HepG2 (cell line): ENCODE data around the gene POLR1H. TPM values are rescaled to one million over a fixed set of nuclear protein-coding genes. Genes with fewer than 3 reads are reported as not detected.

ENCODE experiments used
- ATAC-seq: fragments of 200-7000 bp; cut with Tn5 transposase; 3 replicates; pipeline ENCODE4 v1.9.1; 2020; ENCODE audit warnings: mild to moderate bottlenecking, moderate library complexity
- BruUV-seq: library from RNA; stranded (reverse); fragments of 400-500 nt; replicated peaks from 2 replicates; lab custom pipeline; 2021; lab: Mats Ljungman, UMichigan
- CTCF ChIA-PET: fragments of 300-600 bp; formaldehyde crosslinking; extraction: SDS; loops from one replicate; lab custom pipeline; 2021; ENCODE audit warnings: low total read pairs, inconsistent platforms, low intra/inter-chr PET ratio; lab: Yijun Ruan, JAX
- POLR2A ChIA-PET: fragments of 350-600 bp; sonication (Branson Sonifier 250); formaldehyde crosslinking; loops from one replicate; lab custom pipeline; 2020; ENCODE audit warnings: antibody characterized with exemption, inconsistent platforms; lab: Yijun Ruan, JAX
- DNase-seq: peaks from one replicate; pipeline ENCODE4 v3.0.0-alpha.2; 2015; ENCODE audit warnings: low spot score
- FAIRE-seq: peaks from 3 replicates; lab custom pipeline; 2011; peaks lifted over from hg19 to GRCh38; lab: Jason Lieb, UNC
- H2AFZ ChIP-seq: one replicate; pipeline ENCODE4 v1.6.1; 2011; ENCODE audit warnings: low read length, inconsistent platforms
- H3K27ac ChIP-seq: fragments of 300-600 bp; 3 replicates; pipeline ENCODE4 v1.8.0; 2011; ENCODE audit warnings: mixed run types, mild to moderate bottlenecking, mixed read lengths, low read length, inconsistent platforms; ENCODE audit not compliant: insufficient read depth; ENCODE audit errors: extremely low read length
- H3K27me3 ChIP-seq, 2 experiments: fragments of 200-600 bp in 1 of 2; 2 replicates in 1 of 2; 3 replicates in 1 of 2; pipeline versions ENCODE4 v1.6.0 to v1.8.0; 2011; ENCODE audit warnings: low read length in 2 of 2, mild to moderate bottlenecking in 2 of 2, moderate library complexity in 2 of 2, inconsistent platforms in 1 of 2; ENCODE audit not compliant: insufficient read depth in 2 of 2, control insufficient read depth in 1 of 2
- H3K36me3 ChIP-seq, 2 experiments: fragments of 200-600 bp in 1 of 2; replicated peaks in 1 of 2; 2 replicates in 1 of 2; 3 replicates in 1 of 2; pipeline versions ENCODE4 v1.5.1 to v1.8.0; 2011; ENCODE audit warnings: low read length in 2 of 2, inconsistent platforms in 1 of 2; ENCODE audit not compliant: insufficient read depth in 2 of 2, control insufficient read depth in 1 of 2
- H3K4me1 ChIP-seq: 2 replicates; pipeline ENCODE4 v1.5.1; 2012; ENCODE audit warnings: low read length, inconsistent platforms; ENCODE audit not compliant: insufficient read depth
- H3K4me2 ChIP-seq: 2 replicates; pipeline ENCODE4 v1.6.0; 2011; ENCODE audit warnings: low read depth, low read length, inconsistent platforms
- H3K4me3 ChIP-seq, 3 experiments: fragments of 200-600 bp in 1 of 3; sonication (generic), shearing (Covaris generic) in 1 of 3; replicated peaks in 1 of 3; 2 replicates each; pipeline ENCODE4 v1.5.1; 2011 to 2016; ENCODE audit warnings: low read length in 3 of 3, inconsistent platforms in 2 of 3, low read depth in 2 of 3, mild to moderate bottlenecking in 2 of 3, control low read depth in 1 of 3, mixed read lengths in 1 of 3; ENCODE audit not compliant: insufficient read depth in 1 of 3
- H3K79me2 ChIP-seq: one replicate; pipeline ENCODE4 v1.6.1; 2011; ENCODE audit warnings: low read length, inconsistent platforms; ENCODE audit not compliant: insufficient read depth
- H3K9ac ChIP-seq: 2 replicates; pipeline ENCODE4 v1.6.0; 2011; ENCODE audit warnings: mild to moderate bottlenecking, low read depth, low read length, inconsistent platforms; ENCODE audit not compliant: insufficient read depth
- H3K9me3 ChIP-seq: 2 replicates; pipeline ENCODE4 v1.5.1; 2012; ENCODE audit warnings: mild to moderate bottlenecking, low read length
- H4K20me1 ChIP-seq: 2 replicates; pipeline ENCODE4 v1.6.0; 2011; ENCODE audit warnings: inconsistent platforms, mild to moderate bottlenecking, low read length, moderate library complexity; ENCODE audit not compliant: insufficient read depth
- AGO2 ChIP-seq: fragments of 200-400 bp; formaldehyde crosslinking; optimal IDR thresholded peaks from 2 replicates; pipeline ENCODE3; 2017; ENCODE audit warnings: mild to moderate bottlenecking, low read depth, low read length, moderate library complexity
- IKZF5 ChIP-seq: IDR thresholded peaks from 2 replicates; pipeline ENCODE4 v1.6.1; 2018; ENCODE audit warnings: missing genetic modification reagents, mild to moderate bottlenecking, missing compliant biosample characterization
- KIAA2018 ChIP-seq: sonication (generic); formaldehyde crosslinking; IDR thresholded peaks from 2 replicates; pipeline ENCODE4 v1.5.0; 2020; ENCODE audit warnings: mild to moderate bottlenecking, missing genetic modification reagents, borderline replicate concordance
- MYC ChIP-seq: sonication (generic); formaldehyde crosslinking; IDR thresholded peaks from 2 replicates; pipeline ENCODE4 v1.9.0; 2021; ENCODE audit warnings: missing genetic modification reagents, borderline replicate concordance
- PRDM4 ChIP-seq: sonication (generic); formaldehyde crosslinking; IDR thresholded peaks from 2 replicates; pipeline ENCODE4 v1.9.0; 2021; ENCODE audit warnings: missing genetic modification reagents, borderline replicate concordance
- RAD21 ChIP-seq: fragments of 450-650 bp; formaldehyde crosslinking; IDR thresholded peaks from 2 replicates; pipeline ENCODE4 v1.5.0; 2020; ENCODE audit warnings: mild to moderate bottlenecking
- RBFOX2 ChIP-seq: fragments of 200-400 bp; formaldehyde crosslinking; IDR thresholded peaks from 2 replicates; pipeline ENCODE4 v1.6.1; 2017; ENCODE audit warnings: low read depth, mild to moderate bottlenecking, low read length
- SRF ChIP-seq: IDR thresholded peaks from 2 replicates; pipeline ENCODE4 v1.6.1; 2011; ENCODE audit warnings: mild to moderate bottlenecking, low read depth, low read length, moderate library complexity
- ZNF138 ChIP-seq: sonication (generic); formaldehyde crosslinking; IDR thresholded peaks from 2 replicates; pipeline ENCODE4 v1.5.0; 2020; ENCODE audit warnings: mild to moderate bottlenecking, low read depth, missing genetic modification reagents
- ZNF639 ChIP-seq: conservative IDR thresholded peaks from 2 replicates; pipeline ENCODE4 v1.6.1; 2018; ENCODE audit warnings: missing genetic modification reagents
- WGBS: methylation state at CpG from one replicate; pipeline ENCODE4 v1.1.6; 2017; ENCODE audit warnings: low lambda C conversion rate; 5-methylcytosine and 5-hydroxymethylcytosine counted together
- in situ Hi-C: cut with HindIII; loops from 2 replicates; pipeline ENCODE4 v1.10.0; 2017; ENCODE audit warnings: low pct_unique_long_range_greater_than_20kb; ENCODE audit not compliant: extremely low pct_ligation_motif_present
- intact Hi-C: fragments of 100-400 bp; cut with micrococcal nuclease; formaldehyde crosslinking; loops from one replicate; pipeline ENCODE4 v1.10.0; 2022; ENCODE audit not compliant: unreplicated experiment
- polyA plus RNA-seq, 8 experiments: library from polyadenylated mRNA; depleted of rRNA in 3 of 8; stranded (reverse) in 7 of 8; unstranded in 1 of 8; fragments of >200 nt; fragmentation: Illumina TruSeq in 4 of 8; extraction: Trizol in 4 of 8; gene quantifications; 2 replicates each; pipeline versions ENCODE4 v1.2.1 to v1.2.3, GENCODE V29; 2011 to 2016; ENCODE audit warnings: low read depth in 4 of 8, missing spikeins in 1 of 8, mixed read lengths in 1 of 8; ENCODE audit not compliant: insufficient read depth in 1 of 8
- total RNA-seq, 5 experiments: library from RNA; depleted of rRNA; stranded (reverse); fragments of >200 nt; fragmentation: Illumina TruSeq; extraction: Trizol; gene quantifications; 2 replicates each; pipeline ENCODE4 v1.2.3, GENCODE V29; 2016; ENCODE audit warnings: low read depth in 1 of 5

Gene POLR1H
- total and polyA plus RNA-seq, 2 of the 13 experiments (the other 11 are each of a cell fraction or from before 2014, with no cell fraction given), result 61.4 to 79.8 TPM

DNA sequence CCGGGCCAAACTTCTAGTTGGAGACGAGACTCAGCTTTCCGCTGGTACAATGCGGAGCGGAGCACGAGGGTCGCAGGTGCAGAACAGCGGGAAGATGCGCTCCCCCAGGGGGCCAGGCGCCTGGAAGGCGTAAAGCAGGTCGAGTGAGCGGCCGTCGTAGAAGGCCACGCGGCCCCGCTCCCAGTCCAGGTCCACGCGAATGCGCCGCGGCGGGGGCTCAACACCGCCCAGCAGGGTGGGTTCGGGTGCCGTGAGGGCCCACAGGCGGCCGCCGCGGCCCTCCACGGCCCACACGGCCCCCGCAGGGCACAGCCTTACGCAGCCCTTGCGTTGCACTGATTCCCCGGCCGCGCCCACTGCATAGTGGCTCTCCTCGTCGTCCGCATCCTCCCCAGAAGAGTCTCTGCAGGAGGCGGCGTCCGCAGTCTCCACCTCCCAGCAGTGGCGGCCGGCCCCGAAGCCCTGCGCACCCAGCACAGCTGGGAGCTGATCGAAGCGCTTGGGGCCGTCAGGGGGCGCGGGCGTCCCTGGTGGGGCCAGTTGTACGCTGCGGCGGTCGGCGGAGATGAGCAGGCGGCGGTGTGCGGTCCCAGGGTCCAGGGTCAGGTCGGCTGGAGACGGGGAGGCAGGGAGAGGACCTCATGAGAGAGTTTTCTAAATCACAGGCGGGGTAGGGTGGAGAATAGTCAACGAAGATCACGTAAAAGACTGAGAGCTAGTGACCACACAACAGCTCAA lies 10.2 kb downstream of the POLR1H start:
- H3K27me3 ChIP-seq, result peaks cover 0 to 12% of the 10 kb centered on the region in 2 experiments; a peak in 3 of 5 replicates
- ChIA-PET POLR2A (no interaction called here), CTCF (no interaction called here)
- peaks cover 7% of the 10 kb centered on the region for H3K79me2 ChIP-seq
- intact Hi-C loops, result no loop called here
- H3K9ac ChIP-seq, result no peak overlapping the region
- ATAC-seq, result no peak
- no peak overlapping the region for H2AFZ ChIP-seq
- H4K20me1 ChIP-seq, result no peaks in the 10 kb centered on the region
- FAIRE-seq, result no peak
- H3K4me2 ChIP-seq, result no peak overlapping the region
- H3K27ac ChIP-seq, result no peak overlapping the region
- no TSS peak for BruUV-seq
- in situ Hi-C loops, result no loop called here
- H3K36me3 ChIP-seq, result peaks cover 0 to 6% of the 10 kb centered on the region in 2 experiments; a peak in 2 of 5 replicates
- no peaks in the 10 kb centered on the region for H3K9me3 ChIP-seq
- H3K4me3 ChIP-seq, result no peak overlapping the region
- no peak for DNase-seq
- peaks cover 54% of the 10 kb centered on the region for H3K4me1 ChIP-seq
- WGBS, result 97% methylated on average over 68 of the region's 68 CpGs
- TF ChIP-seq MYC (CRISPR knock-in tag) (no peak), RBFOX2 (peak; percentile 73), AGO2 (peak; percentile 95), ZNF138 (CRISPR knock-in tag) (no peak), SRF (no peak), KIAA2018 (CRISPR knock-in tag) (no peak), ZNF639 (CRISPR knock-in tag) (no peak), PRDM4 (no peak), RAD21 (no peak), IKZF5 (no peak)
